ENCODE results near the gene MTFMT. TPM values are rescaled to one million over a fixed set of nuclear protein-coding genes. Genes with fewer than 3 reads are reported as not detected.

The MTFMT gene
- total and polyA plus RNA-seq, 8 donors, result 1.9 to 6.6 (median 3.9) TPM

- DNase-seq, result no peak
- no peaks in the 10 kb centered on the region for H3K36me3 ChIP-seq
- TF ChIP-seq CTCF (IDR thresholded peaks at IDR 0.05), result no peak
- WGBS, 2 donors, result 79 to 80% methylated on average over 2 of the region's 2 CpGs
- intact Hi-C loops (cut with DNase I), result loop anchor here in 1 of 3 donors (10.0 kb wide), 1 partner anchor 222 kb away; no protein-coding TSS in a partner anchor
- H3K4me3 ChIP-seq, result no peak overlapping the region
- no peak overlapping the region for H3K27ac ChIP-seq
- H3K27me3 ChIP-seq, result no peaks in the 10 kb centered on the region
- no peaks in the 10 kb centered on the region for H3K4me1 ChIP-seq
- no peak for FAIRE-seq
- H3K9me3 ChIP-seq, result no peaks in the 10 kb centered on the region
- ATAC-seq, result no peak
These were observed 23.5 kb upstream of the MTFMT start for GRCh38 chr15:65052956-65053355.

GRCh38 chr15:65051266-65051665 lies 21.8 kb upstream of the MTFMT start:
- FAIRE-seq, result no peak
- intact Hi-C loops (cut with DNase I), result loop anchor here in 1 of 3 donors (10.0 kb wide), 1 partner anchor 224 kb away; no protein-coding TSS in a partner anchor

GRCh38 chr15:65050270-65050669 lies 20.8 kb upstream of the MTFMT start:
- intact Hi-C loops (cut with DNase I), result loop anchor here in 1 of 3 donors (10.0 kb wide), 1 partner anchor 225 kb away; no protein-coding TSS in a partner anchor
- DNase-seq (no peak), ATAC-seq (no peak), FAIRE-seq (no peak)
- WGBS, 2 donors, result 57 to 70% methylated on average over 4 of the region's 4 CpGs
- H3K27me3 ChIP-seq, result no peaks in the 10 kb centered on the region
- H3K4me3 ChIP-seq, result no peak overlapping the region
- no peak overlapping the region for H3K27ac ChIP-seq
- H3K36me3 ChIP-seq, result no peaks in the 10 kb centered on the region
- H3K4me1 ChIP-seq, result no peaks in the 10 kb centered on the region
- H3K9me3 ChIP-seq, result no peaks in the 10 kb centered on the region
- no peak for TF ChIP-seq CTCF (IDR thresholded peaks at IDR 0.05)

More at GRCh38 chr15:65051266-65051665, 21.8 kb upstream of the MTFMT start:
- Histone ChIP-seq H3K9me3 (no peaks in the 10 kb centered on the region), H3K27me3 (no peaks in the 10 kb centered on the region), H3K4me3 (no peak overlapping the region), H3K36me3 (no peaks in the 10 kb centered on the region), H3K27ac (no peak overlapping the region), H3K4me1 (no peaks in the 10 kb centered on the region)
- no peak for ATAC-seq
- 64 to 65% methylated on average over 2 of the region's 2 CpGs for WGBS, 2 donors
- DNase-seq, result no peak
- TF ChIP-seq CTCF (IDR thresholded peaks at IDR 0.05), result no peak

- no peak for TF ChIP-seq CTCF (IDR thresholded peaks at IDR 0.05)
- H3K4me1 ChIP-seq, result peaks cover 0 to 2% (median 0%) of the 10 kb centered on the region in 3 donors
- H3K9me3 ChIP-seq, result no peaks in the 10 kb centered on the region
- intact Hi-C loops (cut with DNase I), result no loop called here
- peak; percentile 84 to 94 (median 89) for DNase-seq
- no peak for FAIRE-seq
- H3K36me3 ChIP-seq, result no peaks in the 10 kb centered on the region
- WGBS, 2 donors, result 1 to 2% methylated on average over 19 of the region's 19 CpGs
- H3K27ac ChIP-seq, result no peak overlapping the region
- no peaks in the 10 kb centered on the region for H3K27me3 ChIP-seq
- peak; percentile 96 to 98 (median 98) for ATAC-seq
- peak overlapping the region in 2 of 4 donors; percentile 13 to 41 for H3K4me3 ChIP-seq
These were observed 20.0 kb upstream of the MTFMT start for GRCh38 chr15:65049418-65049840.

GRCh38 chr15:65048241-65048640 lies 18.8 kb upstream of the MTFMT start:
- Histone ChIP-seq H3K27me3 (no peaks in the 10 kb centered on the region), H3K9me3 (no peaks in the 10 kb centered on the region), H3K36me3 (no peaks in the 10 kb centered on the region), H3K4me1 (peaks cover 0 to 2% (median 0%) of the 10 kb centered on the region in 3 donors), H3K27ac (no peak overlapping the region), H3K4me3 (no peak overlapping the region)
- ATAC-seq, result no peak
- intact Hi-C loops (cut with DNase I), result no loop called here
- WGBS, 2 donors, result 70 to 75% methylated on average over 2 of the region's 2 CpGs
- no peak for FAIRE-seq
- TF ChIP-seq CTCF (IDR thresholded peaks at IDR 0.05), result no peak
- DNase-seq, result no peak
